K562 (cell line): Measurements from ENCODE around the gene MEGF11. TPM values are rescaled to one million over a fixed set of nuclear protein-coding genes. Genes with fewer than 3 reads are reported as not detected.

ENCODE experiments used
- ATAC-seq: fragments of 200-7000 bp; cut with Tn5 transposase; 3 replicates; pipeline ENCODE4 v1.9.1; 2020; ENCODE audit warnings: moderate library complexity
- BruUV-seq: library from RNA; stranded (reverse); fragments of 400-500 nt; replicated peaks from 2 replicates; lab custom pipeline; 2021; lab: Mats Ljungman, UMichigan
- CTCF ChIA-PET: fragments of 300-600 bp; formaldehyde crosslinking; extraction: SDS; loops from one replicate; lab custom pipeline; 2021; ENCODE audit warnings: low intra/inter-chr PET ratio; lab: Yijun Ruan, JAX
- POLR2A ChIA-PET: fragments of 300-600, 350-650 bp; sonication (Branson Sonifier 250); formaldehyde crosslinking; extraction: SDS; loops from one replicate; lab custom pipeline; 2021; ENCODE audit warnings: antibody characterized with exemption, inconsistent platforms; lab: Yijun Ruan, JAX
- DNase-seq, 4 experiments: peaks; one replicate each; pipeline versions ENCODE4 v3.0.0 to v3.0.0-alpha.2; 2011 to 2018; ENCODE audit warnings: low spot score in 3 of 4, mixed read lengths in 3 of 4; ENCODE audit errors: extremely low read depth in 1 of 4
- FAIRE-seq: peaks from 2 replicates; lab custom pipeline; 2011; peaks lifted over from hg19 to GRCh38; lab: Jason Lieb, UNC
- H2AFZ ChIP-seq: 2 replicates; pipeline ENCODE4 v1.6.0; 2011; ENCODE audit warnings: low read depth, low read length, control low read depth, inconsistent platforms
- H3K27ac ChIP-seq: fragments of 200-600 bp; 3 replicates; pipeline ENCODE4 v1.8.0; 2011; ENCODE audit warnings: low read depth, mild to moderate bottlenecking, control low read depth, inconsistent platforms, low read length, moderate library complexity, mixed read lengths; ENCODE audit errors: extremely low read depth
- H3K27me3 ChIP-seq, 2 experiments: fragments of 300-600 bp in 1 of 2; 2 replicates in 1 of 2; 3 replicates in 1 of 2; pipeline versions ENCODE4 v1.6.0 to v1.8.0; 2011; ENCODE audit warnings: inconsistent platforms in 2 of 2, low read length in 2 of 2, mild to moderate bottlenecking in 1 of 2, mixed read lengths in 1 of 2, moderate library complexity in 1 of 2; ENCODE audit not compliant: control insufficient read depth in 2 of 2, insufficient read depth in 2 of 2
- H3K36me3 ChIP-seq: fragments of 300-600 bp; 3 replicates; pipeline ENCODE4 v1.8.0; 2011; ENCODE audit warnings: mild to moderate bottlenecking, low read length, inconsistent platforms; ENCODE audit not compliant: control insufficient read depth, insufficient read depth
- H3K4me1 ChIP-seq, 2 experiments: fragments of 200-600 bp in 1 of 2; replicated peaks in 1 of 2; 2 replicates in 1 of 2; 3 replicates in 1 of 2; pipeline versions ENCODE4 v1.5.1 to v1.8.0; 2011; ENCODE audit warnings: inconsistent platforms in 2 of 2, low read length in 2 of 2, mild to moderate bottlenecking in 1 of 2, mixed read lengths in 1 of 2, moderate library complexity in 1 of 2; ENCODE audit not compliant: control insufficient read depth in 2 of 2, insufficient read depth in 2 of 2
- H3K4me2 ChIP-seq: 2 replicates; pipeline ENCODE4 v1.6.1; 2011; ENCODE audit warnings: low read length, control low read depth, inconsistent platforms, mixed read lengths; ENCODE audit not compliant: insufficient read depth
- H3K4me3 ChIP-seq: fragments of 200-600 bp; sonication (generic), shearing (Covaris generic); 2 replicates; pipeline ENCODE4 v1.5.1; 2016; ENCODE audit warnings: control low read depth, inconsistent platforms
- H3K79me2 ChIP-seq: fragments of 200-600 bp; 3 replicates; pipeline ENCODE4 v1.8.0; 2011; ENCODE audit warnings: low read length, inconsistent platforms; ENCODE audit not compliant: control insufficient read depth, insufficient read depth
- H3K9ac ChIP-seq, 2 experiments: 2 replicates each; pipeline versions ENCODE4 v1.6.0 to v1.6.1; 2011; ENCODE audit warnings: low read depth in 2 of 2, low read length in 2 of 2, control low read depth in 1 of 2, inconsistent platforms in 1 of 2, mild to moderate bottlenecking in 1 of 2, mixed read lengths in 1 of 2; ENCODE audit not compliant: insufficient read depth in 1 of 2
- H3K9me1 ChIP-seq: one replicate; pipeline ENCODE4 v1.6.0; 2011; ENCODE audit warnings: inconsistent platforms, mild to moderate bottlenecking, low read length, moderate library complexity; ENCODE audit not compliant: control insufficient read depth, insufficient read depth
- H3K9me3 ChIP-seq: replicated peaks from 2 replicates; pipeline ENCODE4 v1.5.1; 2011; ENCODE audit warnings: low read depth, low read length, inconsistent platforms; ENCODE audit not compliant: control insufficient read depth, insufficient read depth
- H4K20me1 ChIP-seq: replicated peaks from 2 replicates; pipeline ENCODE4 v1.6.1; 2011; ENCODE audit warnings: low read length, inconsistent platforms, mixed read lengths; ENCODE audit not compliant: control insufficient read depth, insufficient read depth
- HMBOX1 ChIP-seq: sonication (generic); IDR thresholded peaks from 2 replicates; pipeline ENCODE4 v1.6.1; 2016
- ZNF318 ChIP-seq, 2 experiments: fragments of 450-650 bp; IDR thresholded peaks; 2 replicates each; pipeline ENCODE4 v1.6.1; 2016; ENCODE audit warnings: mild to moderate bottlenecking in 2 of 2, borderline replicate concordance in 1 of 2, low read depth in 1 of 2, moderate library complexity in 1 of 2
- WGBS: fragments of 100-300 bp; shearing (Covaris generic); methylation state at CpG from one replicate; pipeline ENCODE4 v1.1.6; 2016; ENCODE audit warnings: low coverage, mixed read lengths; ENCODE audit not compliant: insufficient coverage; ENCODE audit errors: missing lambda C conversion rate; 5-methylcytosine and 5-hydroxymethylcytosine counted together
- in situ Hi-C: fragments of 300-500 bp; cut with MboI; formaldehyde crosslinking; loops from 4 replicates; pipeline ENCODE4 v1.15.0; 2018; ENCODE audit warnings: inconsistent platforms, mixed read lengths
- intact Hi-C: fragments of 100-400 bp; cut with micrococcal nuclease; formaldehyde crosslinking; loops from 2 replicates; pipeline ENCODE4 v1.14.2; 2022
- polyA plus RNA-seq, 8 experiments: library from polyadenylated mRNA; depleted of rRNA in 4 of 8; stranded (reverse) in 5 of 8; unstranded in 3 of 8; fragments of >200 nt; fragmentation: Nextera tagmentation in 2 of 8; fragmentation: Illumina TruSeq in 1 of 8; extraction: Ambion mirVana in 2 of 8; extraction: Trizol in 1 of 8; gene quantifications; 2 replicates each; pipeline versions ENCODE4 v1.2.1 to v1.2.3, GENCODE V29; 2011 to 2014; ENCODE audit warnings: inconsistent platforms in 1 of 8, missing spikeins in 1 of 8
- total RNA-seq, 7 experiments: library from RNA; depleted of rRNA in 6 of 7; stranded (reverse); fragments of >200 nt in 6 of 7; fragmentation: Illumina TruSeq in 2 of 7; extraction: Trizol in 2 of 7; gene quantifications; 2 replicates each; pipeline versions ENCODE4 v1.2.1 to v1.2.3, GENCODE V29; 2011 to 2021; ENCODE audit warnings: low replicate concordance in 1 of 7

Gene MEGF11
- total and polyA plus RNA-seq, 9 of the 15 experiments (the other 6 are each of a cell fraction or from before 2014, with no cell fraction given), result 0.06 to 0.23 (median 0.20) TPM; not detected in 6

DNA sequence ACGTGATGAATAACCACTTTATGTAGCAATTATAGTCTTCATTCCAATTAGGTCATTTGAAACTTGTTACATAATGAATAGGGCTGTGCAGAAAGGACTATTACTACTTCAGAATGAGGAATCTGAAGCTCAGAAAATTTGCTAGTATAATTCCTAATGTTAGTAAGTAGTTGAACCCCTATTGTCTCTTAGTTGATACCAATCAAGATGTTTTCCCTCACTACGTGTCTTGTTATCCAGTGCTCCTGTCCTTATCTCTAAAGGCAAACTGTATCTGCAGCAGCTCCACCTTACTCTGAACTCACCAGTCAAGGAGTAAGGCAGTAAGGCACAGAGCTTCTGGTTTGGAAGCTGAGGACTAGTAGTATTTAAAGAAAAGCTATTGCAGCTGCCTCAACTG lies 352.2 kb downstream of the MEGF11 start:
- Histone ChIP-seq H4K20me1 (peaks cover 4% of the 10 kb centered on the region; the same call in 1 of the 2 replicates), H3K79me2 (peaks cover 3% of the 10 kb centered on the region; the same call in 1 of the 3 replicates), H3K27me3 (no peaks in the 10 kb centered on the region), H3K27ac (no peak overlapping the region), H3K9me1 (no peaks in the 10 kb centered on the region), H3K9me3 (no peaks in the 10 kb centered on the region), H2AFZ (no peak overlapping the region), H3K4me1 (peaks cover 6 to 43% of the 10 kb centered on the region in 2 experiments)
- DNase-seq (peak in 2 of 4 experiments; percentile 15 to 33), FAIRE-seq (no peak), ATAC-seq (0 out of 3 replicates have a peak, but pooled peaks have one; percentile 22)
- CTCF ChIA-PET, result no interaction called here
- POLR2A ChIA-PET, result interaction anchor here (0.9 to 1.2 kb wide), 4 partner anchors 9 to 56 kb away, joined by 3 to 4 read pairs (median 3); partner anchors contain the start of gene RAB11A
- 6% methylated on average over 2 of the region's 2 CpGs for WGBS
- no TSS peak for BruUV-seq
- peak; percentile 27; the same call in 1 of the 2 replicates for TF ChIP-seq HMBOX1
- no peak for TF ChIP-seq ZNF318 (IDR thresholded peaks at IDR 0.05; ENCODE audit: borderline replicate concordance in 1 of 2, low read depth in 1 of 2)
- TF ChIP-seq, all 486 proteins: peak for 1
- no peak overlapping the region for H3K4me2 ChIP-seq
- intact Hi-C loops, result no loop called here
- H3K4me3 ChIP-seq, result no peak overlapping the region
- peaks cover 85% of the 10 kb centered on the region for H3K36me3 ChIP-seq
- no peak overlapping the region for H3K9ac ChIP-seq
- in situ Hi-C loops, result no loop called here
